GM23338 (cell line): ENCODE measurements around the gene GOLT1B. TPM values are rescaled to one million over a fixed set of nuclear protein-coding genes. Genes with fewer than 3 reads are reported as not detected.
A peak's percentile ranks its signal among the peaks of the same experiment; 100 is the strongest.

ENCODE experiments used
- ATAC-seq: fragments of 200-7000 bp; cut with Tn5 transposase; 3 replicates; pipeline ENCODE4 v1.9.1; 2020
- DNase-seq: peaks from one replicate; pipeline ENCODE4 v3.0.0-alpha.2; 2015; ENCODE audit warnings: low spot score
- H2AFZ ChIP-seq: fragments of 200-600 bp; sonication (generic); 2 replicates; pipeline ENCODE4 v1.8.0; 2016; ENCODE audit warnings: antibody characterized with exemption, mild to moderate bottlenecking, moderate library complexity
- H3F3A ChIP-seq: fragments of 200-600 bp; sonication (generic); replicated peaks from 2 replicates; pipeline ENCODE4 v1.8.0; 2017; ENCODE audit warnings: antibody characterized with exemption, mixed run types, low read depth
- H3K27ac ChIP-seq: fragments of 200-600 bp; sonication (generic); 2 replicates; pipeline ENCODE4 v1.6.1; 2016; ENCODE audit warnings: low read depth
- H3K27me3 ChIP-seq: fragments of 200-600 bp; sonication (generic); 2 replicates; pipeline ENCODE4 v1.8.0; 2016; ENCODE audit warnings: mild to moderate bottlenecking, mixed run types, moderate library complexity; ENCODE audit not compliant: insufficient read depth
- H3K36me3 ChIP-seq: fragments of 200-600 bp; sonication (generic); 2 replicates; pipeline ENCODE4 v1.8.0; 2016; ENCODE audit warnings: mild to moderate bottlenecking; ENCODE audit not compliant: insufficient read depth
- H3K4me1 ChIP-seq: fragments of 200-600 bp; sonication (generic); 2 replicates; pipeline ENCODE4 v1.8.0; 2016; ENCODE audit warnings: mild to moderate bottlenecking, moderate library complexity; ENCODE audit not compliant: insufficient read depth
- H3K4me2 ChIP-seq: fragments of 200-600 bp; sonication (generic); 2 replicates; pipeline ENCODE4 v1.7.1; 2017; ENCODE audit warnings: mixed run types
- H3K4me3 ChIP-seq: fragments of 200-600 bp; sonication (generic); 2 replicates; pipeline ENCODE4 v1.6.1; 2016; ENCODE audit warnings: mixed run types
- H3K79me2 ChIP-seq: fragments of 200-600 bp; sonication (generic); replicated peaks from 2 replicates; pipeline ENCODE4 v1.8.0; 2017; ENCODE audit warnings: mild to moderate bottlenecking; ENCODE audit not compliant: insufficient read depth
- H3K9me2 ChIP-seq: fragments of 200-600 bp; sonication (generic); 2 replicates; pipeline ENCODE4 v1.8.0; 2017; ENCODE audit not compliant: insufficient read depth
- H4K20me1 ChIP-seq: fragments of 200-600 bp; sonication (generic); replicated peaks from 2 replicates; pipeline ENCODE4 v1.8.0; 2017; ENCODE audit warnings: mild to moderate bottlenecking; ENCODE audit not compliant: insufficient read depth
- H3K27ac Mint-ChIP-seq: 2 replicates; pipeline ENCODE4 v1.8.0; 2020; ENCODE audit warnings: inconsistent platforms, mild to moderate bottlenecking, moderate library complexity, mixed read lengths
- H3K27me3 Mint-ChIP-seq: 3 replicates; pipeline ENCODE4 v1.8.0; 2022; ENCODE audit warnings: low read depth, mild to moderate bottlenecking, moderate library complexity, mixed read lengths, inconsistent platforms; ENCODE audit not compliant: insufficient read depth, poor library complexity
- H3K36me3 Mint-ChIP-seq: 3 replicates; pipeline ENCODE4 v1.8.0; 2021; ENCODE audit warnings: low read depth, mild to moderate bottlenecking, inconsistent platforms, moderate library complexity, mixed read lengths
- H3K4me1 Mint-ChIP-seq: 3 replicates; pipeline ENCODE4 v1.8.0; 2020; ENCODE audit warnings: mild to moderate bottlenecking, inconsistent platforms, mixed read lengths
- H3K4me3 Mint-ChIP-seq: 3 replicates; pipeline ENCODE4 v1.8.0; 2021; ENCODE audit warnings: moderate library complexity, mild to moderate bottlenecking, inconsistent platforms, mixed read lengths
- H3K9me3 Mint-ChIP-seq: 3 replicates; pipeline ENCODE4 v1.8.0; 2020; ENCODE audit warnings: moderate library complexity, mild to moderate bottlenecking, inconsistent platforms, mixed read lengths
- CREB1 ChIP-seq: fragments of 250-450 bp; sonication (Bioruptor Pico); IDR thresholded peaks from 2 replicates; pipeline ENCODE4 v1.5.0; 2020; ENCODE audit warnings: low read depth, mild to moderate bottlenecking, moderate library complexity
- EZH2 ChIP-seq: fragments of 200-600 bp; sonication (generic); IDR thresholded peaks from one replicate; pipeline ENCODE4 v1.8.0; 2017; ENCODE audit warnings: antibody characterized with exemption, mild to moderate bottlenecking, low read depth; ENCODE audit not compliant: unreplicated experiment
- JUNB ChIP-seq: IDR thresholded peaks from one replicate; pipeline ENCODE4 v1.6.1; 2016; ENCODE audit warnings: antibody characterized with exemption; ENCODE audit not compliant: unreplicated experiment
- NANOG ChIP-seq: IDR thresholded peaks from 2 replicates; pipeline ENCODE4 v1.6.1; 2016; ENCODE audit warnings: antibody characterized with exemption, borderline replicate concordance
- POLR2AphosphoS5 ChIP-seq: IDR thresholded peaks from 2 replicates; pipeline ENCODE4 v1.6.1; 2016; ENCODE audit warnings: antibody characterized with exemption, low read depth
- ZNF331 ChIP-seq: fragments of 250-450 bp; sonication (Bioruptor Pico); IDR thresholded peaks from 2 replicates; pipeline ENCODE4 v1.5.0; 2020; ENCODE audit warnings: low read depth, mild to moderate bottlenecking, moderate library complexity
- polyA plus RNA-seq: library from polyadenylated mRNA; unstranded; fragments of >200 nt; fragmentation: Nextera tagmentation; extraction: Ambion mirVana; gene quantifications from 2 replicates; pipeline ENCODE4 v1.2.1, GENCODE V29; 2016
- total RNA-seq: library from RNA; depleted of rRNA; stranded (reverse); fragments of >200 nt; shearing (Covaris generic); gene quantifications from 2 replicates; pipeline ENCODE4 v1.2.3, GENCODE V29; 2014
- TF ChIP-seq, protein P1 (sequence below): fragments of 250-450 bp; sonication (Bioruptor Pico); IDR thresholded peaks from 2 replicates; pipeline ENCODE4 v1.5.0; 2020; ENCODE audit warnings: mild to moderate bottlenecking, moderate library complexity

Gene GOLT1B
- total and polyA plus RNA-seq, 2 experiments from 2014 or later: 24.3 to 41.7 TPM

DNA sequence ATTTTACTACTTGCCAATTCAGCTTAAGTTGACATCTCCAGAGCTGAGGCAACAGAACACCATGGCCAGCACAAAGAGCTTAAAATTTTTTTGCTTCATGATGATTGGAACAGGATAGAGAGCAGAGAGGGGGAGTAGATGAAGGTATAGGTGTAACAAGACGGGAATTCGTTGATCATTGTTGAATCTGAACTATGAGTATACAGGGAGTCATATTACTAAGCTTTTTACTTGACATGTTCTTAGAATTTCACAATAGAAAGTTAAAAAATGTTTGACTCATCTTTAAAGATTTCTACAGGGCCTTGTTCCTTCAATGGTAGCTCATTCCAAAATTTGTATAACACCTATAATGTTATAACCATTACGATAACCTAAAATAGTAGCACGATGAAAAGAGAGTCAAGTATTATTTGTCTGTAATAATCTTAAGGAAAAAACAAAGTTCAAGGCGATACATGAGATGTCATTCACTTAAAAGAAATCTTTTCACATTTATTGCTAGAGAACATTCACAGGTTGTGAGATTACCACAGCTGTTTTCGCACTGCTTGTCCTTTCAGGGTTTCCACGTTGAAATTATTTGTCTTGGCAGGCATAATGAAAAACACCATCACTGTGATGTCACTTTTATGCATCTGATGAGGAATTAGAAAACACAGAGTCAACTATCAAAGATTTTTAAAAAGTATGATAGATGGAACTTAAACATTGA is 58.4 kb downstream of the GOLT1B start:
- Mint-ChIP-seq H3K9me3 (no peaks in the 10 kb centered on the region), H3K4me3 (no peak overlapping the region), H3K27me3 (no peaks in the 10 kb centered on the region), H3K4me1 (no peaks in the 10 kb centered on the region), H3K36me3 (no peaks in the 10 kb centered on the region), H3K27ac (no peak overlapping the region)
- H3F3A ChIP-seq: no peaks in the 10 kb centered on the region
- no peak for DNase-seq
- H2AFZ ChIP-seq: no peak overlapping the region
- TF ChIP-seq JUNB (no peak), NANOG (no peak), CREB1 (no peak), POLR2AphosphoS5 (no peak), EZH2 (no peak), ZNF331 (CRISPR knock-in tag) (no peak)
- H3K4me2 ChIP-seq: no peak overlapping the region
- no peak overlapping the region for H3K4me3 ChIP-seq
- H3K4me1 ChIP-seq: no peaks in the 10 kb centered on the region
- ATAC-seq: no peak
- no peaks in the 10 kb centered on the region for H3K27me3 ChIP-seq
- H4K20me1 ChIP-seq: no peaks in the 10 kb centered on the region
- H3K9me2 ChIP-seq: no peaks in the 10 kb centered on the region
- no peaks in the 10 kb centered on the region for H3K79me2 ChIP-seq
- H3K36me3 ChIP-seq: no peaks in the 10 kb centered on the region
- H3K27ac ChIP-seq: no peak overlapping the region

DNA sequence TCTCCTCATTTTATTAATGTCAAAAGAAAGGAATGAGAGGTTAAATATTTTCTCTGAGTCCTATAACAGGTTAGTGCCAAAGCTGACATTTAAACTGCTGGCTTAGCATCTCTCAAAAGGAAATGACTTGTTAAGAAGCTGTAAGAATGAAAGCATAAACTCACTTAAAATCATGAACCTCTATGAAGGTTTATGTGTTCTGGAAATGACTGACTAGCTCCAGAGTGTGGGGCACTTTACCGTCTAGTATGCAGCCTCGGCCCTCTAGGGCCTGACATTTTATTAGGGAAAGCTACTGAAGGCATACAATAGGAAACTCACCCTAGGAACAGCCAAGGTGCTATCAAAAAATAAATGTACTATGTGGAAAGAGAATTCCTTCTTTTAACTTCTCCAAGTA is 59.6 kb downstream of the GOLT1B start:
- DNase-seq: no peak
- peak overlapping the region; percentile 8; the same call in 1 of the 2 replicates for H2AFZ ChIP-seq
- H3K36me3 ChIP-seq: no peaks in the 10 kb centered on the region
- no peak overlapping the region for H3K4me3 ChIP-seq
- ATAC-seq: no peak
- no peak overlapping the region for H3K4me3 Mint-ChIP-seq
- no peaks in the 10 kb centered on the region for H3K9me2 ChIP-seq
- H4K20me1 ChIP-seq: no peaks in the 10 kb centered on the region
- no peaks in the 10 kb centered on the region for H3K4me1 ChIP-seq
- H3K9me3 Mint-ChIP-seq: no peaks in the 10 kb centered on the region
- H3K36me3 Mint-ChIP-seq: no peaks in the 10 kb centered on the region
- no peaks in the 10 kb centered on the region for H3K4me1 Mint-ChIP-seq
- no peaks in the 10 kb centered on the region for H3K27me3 Mint-ChIP-seq
- no peak overlapping the region for H3K27ac Mint-ChIP-seq
- TF ChIP-seq, protein P1, sequence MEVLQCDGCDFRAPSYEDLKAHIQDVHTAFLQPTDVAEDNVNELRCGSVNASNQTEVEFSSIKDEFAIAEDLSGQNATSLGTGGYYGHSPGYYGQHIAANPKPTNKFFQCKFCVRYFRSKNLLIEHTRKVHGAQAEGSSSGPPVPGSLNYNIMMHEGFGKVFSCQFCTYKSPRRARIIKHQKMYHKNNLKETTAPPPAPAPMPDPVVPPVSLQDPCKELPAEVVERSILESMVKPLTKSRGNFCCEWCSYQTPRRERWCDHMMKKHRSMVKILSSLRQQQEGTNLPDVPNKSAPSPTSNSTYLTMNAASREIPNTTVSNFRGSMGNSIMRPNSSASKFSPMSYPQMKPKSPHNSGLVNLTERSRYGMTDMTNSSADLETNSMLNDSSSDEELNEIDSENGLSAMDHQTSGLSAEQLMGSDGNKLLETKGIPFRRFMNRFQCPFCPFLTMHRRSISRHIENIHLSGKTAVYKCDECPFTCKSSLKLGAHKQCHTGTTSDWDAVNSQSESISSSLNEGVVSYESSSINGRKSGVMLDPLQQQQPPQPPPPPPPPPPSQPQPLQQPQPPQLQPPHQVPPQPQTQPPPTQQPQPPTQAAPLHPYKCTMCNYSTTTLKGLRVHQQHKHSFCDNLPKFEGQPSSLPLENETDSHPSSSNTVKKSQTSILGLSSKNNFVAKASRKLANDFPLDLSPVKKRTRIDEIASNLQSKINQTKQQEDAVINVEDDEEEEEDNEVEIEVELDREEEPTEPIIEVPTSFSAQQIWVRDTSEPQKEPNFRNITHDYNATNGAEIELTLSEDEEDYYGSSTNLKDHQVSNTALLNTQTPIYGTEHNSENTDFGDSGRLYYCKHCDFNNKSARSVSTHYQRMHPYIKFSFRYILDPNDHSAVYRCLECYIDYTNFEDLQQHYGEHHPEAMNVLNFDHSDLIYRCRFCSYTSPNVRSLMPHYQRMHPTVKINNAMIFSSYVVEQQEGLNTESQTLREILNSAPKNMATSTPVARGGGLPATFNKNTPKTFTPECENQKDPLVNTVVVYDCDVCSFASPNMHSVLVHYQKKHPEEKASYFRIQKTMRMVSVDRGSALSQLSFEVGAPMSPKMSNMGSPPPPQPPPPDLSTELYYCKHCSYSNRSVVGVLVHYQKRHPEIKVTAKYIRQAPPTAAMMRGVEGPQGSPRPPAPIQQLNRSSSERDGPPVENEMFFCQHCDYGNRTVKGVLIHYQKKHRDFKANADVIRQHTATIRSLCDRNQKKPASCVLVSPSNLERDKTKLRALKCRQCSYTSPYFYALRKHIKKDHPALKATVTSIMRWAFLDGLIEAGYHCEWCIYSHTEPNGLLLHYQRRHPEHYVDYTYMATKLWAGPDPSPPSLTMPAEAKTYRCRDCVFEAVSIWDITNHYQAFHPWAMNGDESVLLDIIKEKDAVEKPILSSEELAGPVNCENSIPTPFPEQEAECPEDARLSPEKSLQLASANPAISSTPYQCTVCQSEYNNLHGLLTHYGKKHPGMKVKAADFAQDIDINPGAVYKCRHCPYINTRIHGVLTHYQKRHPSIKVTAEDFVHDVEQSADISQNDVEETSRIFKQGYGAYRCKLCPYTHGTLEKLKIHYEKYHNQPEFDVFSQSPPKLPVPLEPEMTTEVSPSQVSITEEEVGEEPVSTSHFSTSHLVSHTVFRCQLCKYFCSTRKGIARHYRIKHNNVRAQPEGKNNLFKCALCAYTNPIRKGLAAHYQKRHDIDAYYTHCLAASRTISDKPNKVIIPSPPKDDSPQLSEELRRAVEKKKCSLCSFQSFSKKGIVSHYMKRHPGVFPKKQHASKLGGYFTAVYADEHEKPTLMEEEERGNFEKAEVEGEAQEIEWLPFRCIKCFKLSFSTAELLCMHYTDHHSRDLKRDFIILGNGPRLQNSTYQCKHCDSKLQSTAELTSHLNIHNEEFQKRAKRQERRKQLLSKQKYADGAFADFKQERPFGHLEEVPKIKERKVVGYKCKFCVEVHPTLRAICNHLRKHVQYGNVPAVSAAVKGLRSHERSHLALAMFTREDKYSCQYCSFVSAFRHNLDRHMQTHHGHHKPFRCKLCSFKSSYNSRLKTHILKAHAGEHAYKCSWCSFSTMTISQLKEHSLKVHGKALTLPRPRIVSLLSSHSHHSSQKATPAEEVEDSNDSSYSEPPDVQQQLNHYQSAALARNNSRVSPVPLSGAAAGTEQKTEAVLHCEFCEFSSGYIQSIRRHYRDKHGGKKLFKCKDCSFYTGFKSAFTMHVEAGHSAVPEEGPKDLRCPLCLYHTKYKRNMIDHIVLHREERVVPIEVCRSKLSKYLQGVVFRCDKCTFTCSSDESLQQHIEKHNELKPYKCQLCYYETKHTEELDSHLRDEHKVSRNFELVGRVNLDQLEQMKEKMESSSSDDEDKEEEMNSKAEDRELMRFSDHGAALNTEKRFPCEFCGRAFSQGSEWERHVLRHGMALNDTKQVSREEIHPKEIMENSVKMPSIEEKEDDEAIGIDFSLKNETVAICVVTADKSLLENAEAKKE (CRISPR knock-in tag): no peak
- TF ChIP-seq EZH2: no peak
- no peaks in the 10 kb centered on the region for H3K27me3 ChIP-seq
- no peaks in the 10 kb centered on the region for H3K79me2 ChIP-seq
- H3F3A ChIP-seq: no peaks in the 10 kb centered on the region
- H3K27ac ChIP-seq: no peak overlapping the region
- no peak overlapping the region for H3K4me2 ChIP-seq
